Measurements from ENCODE around the gene TMEM120B. TPM values are rescaled to one million over a fixed set of nuclear protein-coding genes. Genes with fewer than 3 reads are reported as not detected.
A peak's percentile ranks its signal among the peaks of the same experiment; 100 is the strongest.
"Not testable (repeated sequence)": the region's sequence is repeated elsewhere in the genome, so short reads cannot be mapped to it uniquely, and the experiment has no call there.

Gene TMEM120B
- total RNA-seq, 2 donors from 2014 or later = 7.3 to 8.8 TPM

- Histone ChIP-seq H3K27me3 (replicated peaks; ENCODE audit: insufficient read depth) (no peaks in the 10 kb centered on the region), H3K4me1 (ENCODE audit: control insufficient read depth in 1 of 2, low read depth in 2 of 2) (peaks cover 7 to 13% of the 10 kb centered on the region in 2 donors), H3K36me3 (no peaks in the 10 kb centered on the region), H3K9me3 (no peaks in the 10 kb centered on the region), H3K27ac (no peak overlapping the region), H3K4me3 (peak overlapping the region; percentile 75)
- peak; percentile 15 for ATAC-seq (ENCODE audit: insufficient number of reproducible peaks, low FRiP score, low read depth)
- DNase-seq (ENCODE audit: low spot score) = no peak
- TF ChIP-seq, protein P1, sequence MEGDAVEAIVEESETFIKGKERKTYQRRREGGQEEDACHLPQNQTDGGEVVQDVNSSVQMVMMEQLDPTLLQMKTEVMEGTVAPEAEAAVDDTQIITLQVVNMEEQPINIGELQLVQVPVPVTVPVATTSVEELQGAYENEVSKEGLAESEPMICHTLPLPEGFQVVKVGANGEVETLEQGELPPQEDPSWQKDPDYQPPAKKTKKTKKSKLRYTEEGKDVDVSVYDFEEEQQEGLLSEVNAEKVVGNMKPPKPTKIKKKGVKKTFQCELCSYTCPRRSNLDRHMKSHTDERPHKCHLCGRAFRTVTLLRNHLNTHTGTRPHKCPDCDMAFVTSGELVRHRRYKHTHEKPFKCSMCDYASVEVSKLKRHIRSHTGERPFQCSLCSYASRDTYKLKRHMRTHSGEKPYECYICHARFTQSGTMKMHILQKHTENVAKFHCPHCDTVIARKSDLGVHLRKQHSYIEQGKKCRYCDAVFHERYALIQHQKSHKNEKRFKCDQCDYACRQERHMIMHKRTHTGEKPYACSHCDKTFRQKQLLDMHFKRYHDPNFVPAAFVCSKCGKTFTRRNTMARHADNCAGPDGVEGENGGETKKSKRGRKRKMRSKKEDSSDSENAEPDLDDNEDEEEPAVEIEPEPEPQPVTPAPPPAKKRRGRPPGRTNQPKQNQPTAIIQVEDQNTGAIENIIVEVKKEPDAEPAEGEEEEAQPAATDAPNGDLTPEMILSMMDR (IDR thresholded peaks at IDR 0.05) = no peak
Observed at GRCh38 chr12:121673013-121673511, 39.5 kb upstream of the TMEM120B start.

DNA sequence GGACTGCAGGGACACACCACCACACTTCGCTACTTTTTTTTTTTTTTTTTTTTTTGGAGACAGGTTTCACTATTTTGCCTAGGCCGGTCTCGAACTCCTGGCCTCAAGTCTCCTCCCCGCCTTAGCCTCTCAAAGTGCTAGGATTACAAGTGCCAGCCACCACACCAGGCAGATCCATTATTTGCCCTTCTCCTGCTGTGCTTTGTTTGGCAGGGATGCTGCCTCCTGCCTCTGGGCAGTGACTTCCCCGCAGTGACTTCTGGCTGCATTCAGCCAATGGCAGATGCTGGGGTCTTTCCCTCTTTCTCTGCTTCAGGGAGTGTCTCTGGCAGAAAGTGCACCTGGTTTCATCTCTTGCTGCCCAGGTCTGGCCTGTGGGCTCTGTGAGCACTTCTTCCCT is 36.4 kb upstream of the TMEM120B start:
- Histone ChIP-seq H3K36me3 (no peaks in the 10 kb centered on the region), H3K9me3 (no peaks in the 10 kb centered on the region), H3K27me3 (replicated peaks; ENCODE audit: insufficient read depth) (no peaks in the 10 kb centered on the region), H3K4me1 (ENCODE audit: control insufficient read depth in 1 of 2, low read depth in 2 of 2) (peaks cover 7 to 13% of the 10 kb centered on the region in 2 donors), H3K27ac (no peak overlapping the region), H3K4me3 (no peak overlapping the region)
- TF ChIP-seq, protein P1 (IDR thresholded peaks at IDR 0.05) = no peak
- ATAC-seq (ENCODE audit: insufficient number of reproducible peaks, low FRiP score, low read depth) (no peak), DNase-seq (ENCODE audit: low spot score) (no peak)

- ATAC-seq (ENCODE audit: insufficient number of reproducible peaks, low FRiP score, low read depth) (no peak), DNase-seq (ENCODE audit: low spot score) (no peak)
- no peak overlapping the region for H3K27ac ChIP-seq
- no peaks in the 10 kb centered on the region for H3K9me3 ChIP-seq
- TF ChIP-seq, protein P1 (IDR thresholded peaks at IDR 0.05) = no peak
- no peaks in the 10 kb centered on the region for H3K27me3 ChIP-seq (replicated peaks; ENCODE audit: insufficient read depth)
- H3K4me3 ChIP-seq = no peak overlapping the region
- no peaks in the 10 kb centered on the region for H3K4me1 ChIP-seq (ENCODE audit: control insufficient read depth in 1 of 2, low read depth in 2 of 2)
- no peaks in the 10 kb centered on the region for H3K36me3 ChIP-seq
Observed at GRCh38 chr12:121678305-121678704, 34.2 kb upstream of the TMEM120B start.

- TF ChIP-seq, protein P1 (IDR thresholded peaks at IDR 0.05) = no peak
- Histone ChIP-seq H3K4me1 (ENCODE audit: control insufficient read depth in 1 of 2, low read depth in 2 of 2) (no peaks in the 10 kb centered on the region), H3K27ac (no peak overlapping the region), H3K36me3 (no peaks in the 10 kb centered on the region), H3K27me3 (replicated peaks; ENCODE audit: insufficient read depth) (no peaks in the 10 kb centered on the region), H3K9me3 (no peaks in the 10 kb centered on the region), H3K4me3 (no peak overlapping the region)
- DNase-seq (ENCODE audit: low spot score) (no peak), ATAC-seq (ENCODE audit: insufficient number of reproducible peaks, low FRiP score, low read depth) (no peak)
Observed at GRCh38 chr12:121678716-121679300, 33.7 kb upstream of the TMEM120B start.

- H3K27ac ChIP-seq; H3K4me1 ChIP-seq (ENCODE audit: control insufficient read depth in 1 of 2, low read depth in 2 of 2); H3K36me3 ChIP-seq; H3K4me3 ChIP-seq; DNase-seq (ENCODE audit: low spot score); H3K9me3 ChIP-seq; ATAC-seq (ENCODE audit: insufficient number of reproducible peaks, low FRiP score, low read depth); H3K27me3 ChIP-seq (replicated peaks; ENCODE audit: insufficient read depth): not testable (repeated sequence)
Observed at GRCh38 chr12:121679661-121680197, 32.8 kb upstream of the TMEM120B start.

Data from thoracic aorta (tissue), 2 donors.